Esophagus squamous epithelium (tissue), 5 donors: ENCODE measurements around the gene MTMR3. TPM values are rescaled to one million over a fixed set of nuclear protein-coding genes. Genes with fewer than 3 reads are reported as not detected.

Experiments used
- DNase-seq: peaks from one replicate; lab custom pipeline; 2025; lab: John Stamatoyannopoulos, UW
- H3K27ac ChIP-seq, 4 donors: fragments of 200-600 bp; sonication (generic); one replicate each; pipeline ENCODE4 v1.5.1; 2016 to 2019; ENCODE audit warnings: mild to moderate bottlenecking in 1 of 4
- H3K27me3 ChIP-seq, 4 donors: fragments of 200-600 bp; sonication (generic); 1 replicate in 3 of 4; 2 replicates in 1 of 4; pipeline versions ENCODE4 v1.5.1 to v1.6.0; 2017 to 2021; ENCODE audit warnings: antibody characterized with exemption in 1 of 4
- H3K36me3 ChIP-seq, 3 donors: fragments of 200-600 bp; sonication (generic); one replicate each; pipeline ENCODE4 v1.5.1; 2016 to 2019
- H3K4me1 ChIP-seq, 3 donors: fragments of 200-600 bp; sonication (generic); one replicate each; pipeline ENCODE4 v1.5.1; 2017 to 2019
- H3K4me3 ChIP-seq, 4 donors: fragments of 200-600 bp; sonication (generic); 1 replicate in 3 of 4; 2 replicates in 1 of 4; pipeline ENCODE4 v1.5.1; 2016 to 2019; ENCODE audit warnings: mild to moderate bottlenecking in 2 of 4, moderate library complexity in 1 of 4
- H3K9me3 ChIP-seq, 3 donors: fragments of 200-600 bp; sonication (generic); one replicate each; pipeline ENCODE4 v1.5.1; 2016 to 2019
- POLR2A ChIP-seq, 4 donors: fragments of 450-650 bp; IDR thresholded peaks; one replicate each; pipeline ENCODE4 v1.6.1; 2017; ENCODE audit warnings: antibody characterized with exemption in 4 of 4, mild to moderate bottlenecking in 4 of 4, moderate library complexity in 3 of 4
- WGBS, 2 donors: methylation state at CpG; one replicate each; pipeline ENCODE4 v1.1.5; 2018; 5-methylcytosine and 5-hydroxymethylcytosine counted together
- intact Hi-C: fragments of 100-400 bp; cut with DNase I; formaldehyde crosslinking; loops from one replicate; pipeline ENCODE4 v1.15.0; 2022
- total RNA-seq, 4 donors: library from RNA; depleted of rRNA; stranded (reverse); fragments of >200 nt; gene quantifications; one replicate each; pipeline ENCODE4 v1.1.0, GENCODE V29; 2016
- TF ChIP-seq, protein P1 (sequence below), 6 experiments: fragments of 450-650 bp in 4 of 6; fragments of 200-600 bp in 2 of 6; sonication (generic) in 2 of 6; IDR thresholded peaks; one replicate each; pipeline ENCODE4 v1.5.1; 2016 to 2019; ENCODE audit warnings: antibody characterized with exemption in 6 of 6, mild to moderate bottlenecking in 4 of 6, moderate library complexity in 4 of 6
- donor health status: DM: yes; HTN: yes; CAD: no.

Gene MTMR3
- total RNA-seq, 4 donors from 2014 or later = 34.9 to 63.1 (median 38.4) TPM

DNA sequence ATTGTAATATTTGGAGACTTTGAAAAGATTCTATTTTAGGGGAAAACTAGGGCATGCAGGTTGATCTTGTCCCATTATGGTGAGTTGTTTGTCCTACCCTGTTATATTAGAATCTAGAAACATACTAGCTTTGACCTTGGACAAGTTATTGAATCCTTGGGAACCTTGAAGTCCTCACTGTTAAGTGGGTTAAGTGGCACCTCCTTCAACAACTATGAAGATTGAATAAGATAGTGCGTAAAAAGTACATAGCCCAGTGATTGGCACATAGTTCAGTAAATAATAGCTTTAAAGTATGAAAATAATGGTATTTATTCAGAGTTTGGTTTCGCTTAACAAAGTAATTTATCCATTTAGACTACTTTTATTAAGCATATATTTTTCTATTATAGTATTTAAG lies 51.6 kb downstream of the MTMR3 start:
- no peaks in the 10 kb centered on the region for H3K9me3 ChIP-seq
- WGBS, 2 donors = 90 to 95% methylated on average over 2 of the region's 2 CpGs
- H3K36me3 ChIP-seq = no peaks in the 10 kb centered on the region
- intact Hi-C loops = no loop called here
- no peak for TF ChIP-seq POLR2A (IDR thresholded peaks at IDR 0.05)
- TF ChIP-seq, protein P1, sequence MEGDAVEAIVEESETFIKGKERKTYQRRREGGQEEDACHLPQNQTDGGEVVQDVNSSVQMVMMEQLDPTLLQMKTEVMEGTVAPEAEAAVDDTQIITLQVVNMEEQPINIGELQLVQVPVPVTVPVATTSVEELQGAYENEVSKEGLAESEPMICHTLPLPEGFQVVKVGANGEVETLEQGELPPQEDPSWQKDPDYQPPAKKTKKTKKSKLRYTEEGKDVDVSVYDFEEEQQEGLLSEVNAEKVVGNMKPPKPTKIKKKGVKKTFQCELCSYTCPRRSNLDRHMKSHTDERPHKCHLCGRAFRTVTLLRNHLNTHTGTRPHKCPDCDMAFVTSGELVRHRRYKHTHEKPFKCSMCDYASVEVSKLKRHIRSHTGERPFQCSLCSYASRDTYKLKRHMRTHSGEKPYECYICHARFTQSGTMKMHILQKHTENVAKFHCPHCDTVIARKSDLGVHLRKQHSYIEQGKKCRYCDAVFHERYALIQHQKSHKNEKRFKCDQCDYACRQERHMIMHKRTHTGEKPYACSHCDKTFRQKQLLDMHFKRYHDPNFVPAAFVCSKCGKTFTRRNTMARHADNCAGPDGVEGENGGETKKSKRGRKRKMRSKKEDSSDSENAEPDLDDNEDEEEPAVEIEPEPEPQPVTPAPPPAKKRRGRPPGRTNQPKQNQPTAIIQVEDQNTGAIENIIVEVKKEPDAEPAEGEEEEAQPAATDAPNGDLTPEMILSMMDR (IDR thresholded peaks at IDR 0.05) = no peak
- no peaks in the 10 kb centered on the region for H3K27me3 ChIP-seq
- no peak overlapping the region for H3K27ac ChIP-seq
- no peak overlapping the region for H3K4me3 ChIP-seq
- DNase-seq = no peak
- peaks cover 0 to 27% (median 3%) of the 10 kb centered on the region in 3 donors for H3K4me1 ChIP-seq

DNA sequence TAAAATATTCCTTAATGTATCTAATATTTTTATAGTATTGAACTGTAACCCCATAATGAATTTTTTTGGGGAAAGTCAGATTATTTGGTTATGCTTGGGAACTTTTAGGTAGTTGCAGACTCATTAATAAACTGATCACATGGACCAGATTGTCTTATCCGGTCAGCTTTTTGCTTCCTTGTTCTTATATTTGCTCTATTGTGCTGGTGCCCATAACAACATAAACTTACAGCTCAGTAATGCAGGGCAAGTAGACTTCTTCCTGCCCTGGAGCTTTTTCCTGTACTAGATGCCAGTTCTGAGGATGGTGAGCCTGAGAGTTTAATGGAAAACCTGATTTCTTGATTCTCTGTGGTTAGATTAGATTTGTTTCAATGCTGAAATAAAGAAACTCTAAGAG lies 53.2 kb downstream of the MTMR3 start:
- Histone ChIP-seq H3K27me3 (no peaks in the 10 kb centered on the region), H3K36me3 (no peaks in the 10 kb centered on the region), H3K27ac (no peak overlapping the region), H3K4me3 (no peak overlapping the region), H3K4me1 (peaks cover 0 to 33% (median 3%) of the 10 kb centered on the region in 3 donors), H3K9me3 (no peaks in the 10 kb centered on the region)
- DNase-seq = no peak
- WGBS, 2 donors = 6 to 44% methylated on average over 1 of the region's 1 CpG
- no peak for TF ChIP-seq POLR2A (IDR thresholded peaks at IDR 0.05)
- TF ChIP-seq, protein P1 (IDR thresholded peaks at IDR 0.05) = no peak
- intact Hi-C loops = no loop called here

DNA sequence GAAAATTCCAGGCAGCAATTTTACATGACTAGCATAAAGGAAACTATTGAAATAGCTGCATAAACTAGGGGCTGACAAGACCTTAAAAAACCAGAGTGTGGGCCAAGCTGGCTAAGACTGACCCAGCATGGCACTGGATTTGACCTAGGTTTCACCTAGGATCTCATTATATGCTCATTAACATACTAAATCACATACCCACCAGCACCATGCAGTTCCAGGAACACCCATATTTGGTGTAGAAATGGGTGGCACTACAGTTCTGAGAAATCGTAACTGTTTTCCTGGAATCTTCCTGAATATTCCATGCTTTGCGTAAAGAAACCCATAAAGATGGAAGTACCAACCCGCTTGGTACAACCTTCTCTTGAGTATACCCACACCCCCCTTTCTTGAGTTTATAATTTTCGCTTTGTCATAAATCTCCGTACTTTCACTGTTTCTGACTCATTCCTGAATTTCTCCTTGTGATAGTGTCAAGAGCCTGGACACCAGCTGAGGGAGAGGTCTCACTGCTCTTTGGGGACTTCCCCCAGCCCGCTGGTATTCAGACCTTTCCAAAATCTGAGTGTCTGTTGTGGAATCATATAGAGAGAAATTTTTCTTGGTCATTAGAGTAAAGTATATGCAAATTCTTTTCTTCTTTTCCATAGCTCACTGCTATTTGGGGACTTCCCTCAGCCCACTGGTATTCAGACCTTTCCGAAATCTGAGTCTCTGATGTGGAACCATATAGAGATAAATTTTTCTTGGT lies 55.1 kb downstream of the MTMR3 start:
- Histone ChIP-seq H3K4me3 (no peak overlapping the region), H3K27me3 (no peaks in the 10 kb centered on the region), H3K36me3 (no peaks in the 10 kb centered on the region), H3K27ac (no peak overlapping the region), H3K4me1 (peaks cover 0 to 27% (median 3%) of the 10 kb centered on the region in 3 donors), H3K9me3 (no peaks in the 10 kb centered on the region)
- intact Hi-C loops = no loop called here
- 81 to 83% methylated on average over 7 of the region's 7 CpGs for WGBS, 2 donors
- TF ChIP-seq POLR2A (IDR thresholded peaks at IDR 0.05) = no peak
- TF ChIP-seq, protein P1 (IDR thresholded peaks at IDR 0.05) = no peak
- DNase-seq = no peak

DNA sequence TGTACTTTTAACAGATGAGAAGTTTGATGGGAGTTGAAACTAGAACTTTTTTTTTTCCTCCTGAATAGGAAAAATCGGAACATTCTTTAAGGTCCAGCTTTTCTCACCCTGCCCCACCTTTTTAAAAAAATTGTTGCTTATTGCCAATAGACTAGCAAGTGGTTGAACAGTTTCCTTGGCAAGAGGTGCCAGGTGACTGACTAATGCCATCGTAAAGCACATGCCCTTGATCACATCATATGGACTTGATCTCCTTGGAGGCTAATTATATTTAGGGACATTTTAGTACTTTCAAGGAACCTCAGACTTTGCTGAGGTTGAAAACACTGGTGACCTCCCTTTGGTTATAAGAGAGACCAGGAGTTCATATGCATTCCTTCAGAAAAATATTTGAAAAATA lies 57.6 kb downstream of the MTMR3 start:
- WGBS, 2 donors = 77 to 89% methylated on average over 2 of the region's 2 CpGs
- TF ChIP-seq POLR2A (IDR thresholded peaks at IDR 0.05) = no peak
- TF ChIP-seq, protein P1 (IDR thresholded peaks at IDR 0.05) = no peak
- Histone ChIP-seq H3K36me3 (no peaks in the 10 kb centered on the region), H3K27me3 (no peaks in the 10 kb centered on the region), H3K9me3 (no peaks in the 10 kb centered on the region), H3K4me3 (no peak overlapping the region), H3K4me1 (peaks cover 3 to 35% (median 4%) of the 10 kb centered on the region in 3 donors), H3K27ac (no peak overlapping the region)
- intact Hi-C loops = no loop called here
- no peak for DNase-seq

DNA sequence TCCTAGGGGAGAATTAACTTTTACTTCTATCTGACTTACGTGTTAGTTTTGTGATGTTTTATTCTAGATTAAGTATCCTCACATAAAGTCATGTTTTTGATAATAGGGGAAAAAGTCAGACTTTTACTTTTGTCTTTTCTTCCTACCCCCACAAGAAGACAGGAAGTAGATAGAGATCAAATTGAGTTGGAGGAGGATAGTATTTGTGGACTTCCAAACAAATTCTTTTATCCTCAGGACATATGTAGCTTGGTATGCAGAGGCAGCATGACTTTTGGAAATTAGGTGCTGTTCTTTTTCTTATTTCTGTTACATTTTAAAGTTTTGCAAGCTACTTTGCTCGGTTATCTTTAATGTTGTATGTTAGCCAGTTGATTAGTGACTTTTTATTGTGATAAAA lies 61.4 kb downstream of the MTMR3 start:
- 93% methylated on average over 2 of the region's 2 CpGs for WGBS, 2 donors
- TF ChIP-seq POLR2A (IDR thresholded peaks at IDR 0.05) = no peak
- TF ChIP-seq, protein P1 (IDR thresholded peaks at IDR 0.05) = no peak

More for the DNA sequence above, 61.4 kb downstream of the MTMR3 start:
- no peaks in the 10 kb centered on the region for H3K36me3 ChIP-seq
- intact Hi-C loops = no loop called here
- peaks cover 7 to 56% (median 7%) of the 10 kb centered on the region in 3 donors for H3K4me1 ChIP-seq
- no peaks in the 10 kb centered on the region for H3K27me3 ChIP-seq
- DNase-seq = no peak
- no peak overlapping the region for H3K4me3 ChIP-seq
- H3K9me3 ChIP-seq = no peaks in the 10 kb centered on the region
- H3K27ac ChIP-seq = no peak overlapping the region
